Endodermal cell (in vitro differentiated cells): Measurements from ENCODE around the gene PLAGL2. TPM values are rescaled to one million over a fixed set of nuclear protein-coding genes. Genes with fewer than 3 reads are reported as not detected.

Source experiments
- DNase-seq: peaks from one replicate; pipeline ENCODE4 v3.0.0-alpha.2; 2017
- H3K27ac ChIP-seq: 2 replicates; pipeline ENCODE4 v1.5.1; 2013; ENCODE audit warnings: mild to moderate bottlenecking, low read depth, low read length, moderate library complexity
- H3K27me3 ChIP-seq: 2 replicates; pipeline ENCODE4 v1.6.1; 2013; ENCODE audit warnings: mild to moderate bottlenecking, low read length, moderate library complexity; ENCODE audit not compliant: insufficient read depth, control insufficient read depth, poor library complexity, severe bottlenecking
- H3K36me3 ChIP-seq: 2 replicates; pipeline ENCODE4 v1.7.0; 2013; ENCODE audit warnings: mild to moderate bottlenecking, low read length, moderate library complexity; ENCODE audit not compliant: control insufficient read depth, insufficient read depth
- H3K4me1 ChIP-seq: one replicate; pipeline ENCODE4 v1.7.0; 2013; ENCODE audit warnings: low read length; ENCODE audit not compliant: control insufficient read depth, insufficient read depth
- H3K4me3 ChIP-seq: 2 replicates; pipeline ENCODE4 v1.5.1; 2013; ENCODE audit warnings: mild to moderate bottlenecking, low read length, moderate library complexity
- H3K9ac ChIP-seq: 2 replicates; pipeline ENCODE4 v1.6.1; 2013; ENCODE audit warnings: mild to moderate bottlenecking, low read length, moderate library complexity; ENCODE audit not compliant: poor library complexity, severe bottlenecking; ENCODE audit errors: extremely low read depth
- H3K9me3 ChIP-seq: 2 replicates; pipeline ENCODE4 v1.6.1; 2013; ENCODE audit warnings: mild to moderate bottlenecking, low read length, moderate library complexity; ENCODE audit not compliant: control insufficient read depth
- H3K27ac Mint-ChIP-seq: 2 replicates; pipeline ENCODE4 v1.8.0; 2020; ENCODE audit warnings: mixed read lengths
- H3K27me3 Mint-ChIP-seq: 2 replicates; pipeline ENCODE4 v1.8.0; 2021; ENCODE audit warnings: mild to moderate bottlenecking, mixed read lengths; ENCODE audit not compliant: insufficient read depth
- H3K36me3 Mint-ChIP-seq: 2 replicates; pipeline ENCODE4 v1.8.0; 2020; ENCODE audit warnings: low read depth, mixed read lengths
- H3K4me1 Mint-ChIP-seq: 2 replicates; pipeline ENCODE4 v1.8.0; 2020; ENCODE audit warnings: mixed read lengths
- H3K4me3 Mint-ChIP-seq: 2 replicates; pipeline ENCODE4 v1.8.0; 2020; ENCODE audit warnings: mild to moderate bottlenecking, moderate library complexity, mixed read lengths
- H3K9me3 Mint-ChIP-seq: 2 replicates; pipeline ENCODE4 v1.8.0; 2020; ENCODE audit warnings: mild to moderate bottlenecking, mixed read lengths
- WGBS, 2 experiments: methylation state at CpG; one replicate each; pipeline versions ENCODE4 v1.1.5 to v1.1.7; 2013; ENCODE audit warnings: missing lambda C conversion rate in 2 of 2, mixed read lengths in 1 of 2; ENCODE audit not compliant: insufficient coverage in 1 of 2, insufficient read length in 1 of 2; 5-methylcytosine and 5-hydroxymethylcytosine counted together
- total RNA-seq, 2 donors: library from RNA; stranded (reverse); fragmentation: NEBNext Ultra II Directional in 1 of 2; extraction: Animal tissue kit (Norgen Biotek cat#: 25700) in 1 of 2; gene quantifications; 2 replicates in 1 of 2; 3 replicates in 1 of 2; pipeline ENCODE4 v1.2.1, GENCODE V29; 2021
- TF ChIP-seq, protein P1 (sequence below): fragments of 200-600 bp; sonication (generic); conservative IDR thresholded peaks from 2 replicates; pipeline ENCODE4 v1.5.0; 2021; ENCODE audit warnings: antibody characterized with exemption, mild to moderate bottlenecking

Gene PLAGL2
- total RNA-seq, 2 donors from 2014 or later, result 25.5 to 34.5 TPM

DNA sequence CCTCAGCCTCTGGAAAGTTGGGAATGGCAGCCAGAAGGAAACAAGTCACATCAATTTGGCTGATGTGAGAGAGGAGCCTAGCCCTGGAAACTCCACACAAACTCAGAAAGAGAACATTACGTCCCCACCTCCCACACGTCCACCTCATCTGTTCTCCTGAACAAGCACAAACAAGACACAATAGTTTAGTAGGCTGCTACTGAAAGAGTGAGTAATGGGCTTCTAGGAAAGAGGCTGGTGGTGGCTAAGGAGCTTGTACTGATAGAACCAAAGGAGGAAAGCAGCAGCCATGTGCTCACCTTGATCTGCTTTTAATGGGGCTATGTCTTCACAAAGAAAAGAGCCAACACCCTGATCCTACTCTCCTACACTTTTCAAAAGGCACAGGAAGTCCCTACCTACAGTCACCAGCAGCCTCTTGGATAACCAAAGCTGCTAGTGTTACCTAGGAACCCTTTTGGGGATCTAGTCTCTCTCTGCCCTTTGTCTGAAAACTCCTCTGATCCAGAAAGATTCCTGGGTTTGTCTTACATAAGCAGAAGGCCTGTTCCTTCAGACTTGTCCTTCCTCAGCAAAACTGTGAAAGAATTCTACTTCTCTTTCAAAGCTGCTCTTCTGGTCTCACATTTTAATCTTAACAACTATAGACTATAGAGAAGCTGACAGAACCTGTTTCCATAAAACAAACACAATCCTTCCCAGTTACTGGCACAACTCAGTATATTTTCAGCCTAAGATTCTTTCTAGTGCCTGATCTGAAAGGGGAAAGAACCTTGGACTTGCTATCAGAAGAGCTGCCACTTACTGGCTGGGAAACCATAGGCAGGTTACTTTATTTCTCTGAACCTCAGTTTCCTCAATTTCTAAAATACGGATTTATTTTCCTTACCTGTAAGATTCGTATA is 3.1 kb downstream of the PLAGL2 start:
- H3K4me3 ChIP-seq, result peak overlapping the region; percentile 93
- H3K4me1 Mint-ChIP-seq, result peaks cover 46% of the 10 kb centered on the region

DNA sequence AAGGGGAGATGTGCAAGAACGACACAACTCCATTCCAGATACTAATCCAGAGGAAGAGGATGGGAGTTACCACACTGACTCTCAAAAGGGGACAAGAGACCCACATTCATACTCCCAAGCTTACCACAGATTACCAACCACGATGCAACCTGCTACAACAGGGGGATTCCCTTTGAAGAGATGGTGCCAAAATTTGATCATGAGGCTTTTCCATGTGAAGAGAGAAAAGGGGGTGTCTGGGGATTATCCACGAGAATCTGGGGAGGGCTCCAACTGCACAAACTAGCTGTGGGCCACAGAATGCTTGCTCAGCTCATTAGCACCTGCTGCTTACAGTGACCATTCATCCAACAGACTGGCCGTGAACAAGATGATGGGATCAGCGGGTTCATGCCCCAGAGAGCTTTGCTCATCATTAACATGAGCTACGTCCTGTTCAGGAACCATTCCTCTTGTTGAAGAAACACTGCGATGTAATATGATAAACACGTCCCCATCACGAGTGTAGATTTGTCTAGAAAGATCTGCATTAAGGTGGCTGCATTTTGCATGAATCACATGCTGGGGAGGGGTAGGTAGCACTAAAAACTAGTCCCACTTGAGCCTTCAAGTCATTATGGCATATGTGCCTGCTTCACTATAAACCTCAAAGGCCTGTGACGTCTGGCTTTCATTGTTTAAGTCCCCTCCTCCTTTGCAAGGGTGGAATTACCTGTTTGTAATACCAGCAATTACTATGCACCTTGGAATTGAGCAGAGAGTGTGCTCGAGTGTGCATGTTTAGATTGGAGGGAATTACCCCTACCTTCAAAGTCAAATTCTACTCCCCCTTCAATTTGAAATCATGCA is 4.0 kb downstream of the PLAGL2 start:
- H3K4me1 ChIP-seq, result peaks cover 7% of the 10 kb centered on the region
- 88 to 90% methylated on average over 8 to 10 of the region's 11 CpGs for WGBS, 2 experiments
- no peak for DNase-seq
- no peaks in the 10 kb centered on the region for H3K9me3 Mint-ChIP-seq
- H3K4me3 ChIP-seq, result peak overlapping the region; percentile 93
- TF ChIP-seq, protein P1, sequence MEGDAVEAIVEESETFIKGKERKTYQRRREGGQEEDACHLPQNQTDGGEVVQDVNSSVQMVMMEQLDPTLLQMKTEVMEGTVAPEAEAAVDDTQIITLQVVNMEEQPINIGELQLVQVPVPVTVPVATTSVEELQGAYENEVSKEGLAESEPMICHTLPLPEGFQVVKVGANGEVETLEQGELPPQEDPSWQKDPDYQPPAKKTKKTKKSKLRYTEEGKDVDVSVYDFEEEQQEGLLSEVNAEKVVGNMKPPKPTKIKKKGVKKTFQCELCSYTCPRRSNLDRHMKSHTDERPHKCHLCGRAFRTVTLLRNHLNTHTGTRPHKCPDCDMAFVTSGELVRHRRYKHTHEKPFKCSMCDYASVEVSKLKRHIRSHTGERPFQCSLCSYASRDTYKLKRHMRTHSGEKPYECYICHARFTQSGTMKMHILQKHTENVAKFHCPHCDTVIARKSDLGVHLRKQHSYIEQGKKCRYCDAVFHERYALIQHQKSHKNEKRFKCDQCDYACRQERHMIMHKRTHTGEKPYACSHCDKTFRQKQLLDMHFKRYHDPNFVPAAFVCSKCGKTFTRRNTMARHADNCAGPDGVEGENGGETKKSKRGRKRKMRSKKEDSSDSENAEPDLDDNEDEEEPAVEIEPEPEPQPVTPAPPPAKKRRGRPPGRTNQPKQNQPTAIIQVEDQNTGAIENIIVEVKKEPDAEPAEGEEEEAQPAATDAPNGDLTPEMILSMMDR, result no peak
- H3K27ac Mint-ChIP-seq, result peak overlapping the region; percentile 19
- no peak overlapping the region for H3K4me3 Mint-ChIP-seq
- H3K36me3 Mint-ChIP-seq, result peaks cover 36% of the 10 kb centered on the region
- no peaks in the 10 kb centered on the region for H3K27me3 ChIP-seq
- H3K27me3 Mint-ChIP-seq, result no peaks in the 10 kb centered on the region
- H3K36me3 ChIP-seq, result peaks cover 41% of the 10 kb centered on the region
- H3K9ac ChIP-seq, result no peak overlapping the region
- H3K27ac ChIP-seq, result no peak overlapping the region
- peaks cover 46% of the 10 kb centered on the region for H3K4me1 Mint-ChIP-seq
- no peaks in the 10 kb centered on the region for H3K9me3 ChIP-seq

More for the DNA sequence above, 3.1 kb downstream of the PLAGL2 start:
- Mint-ChIP-seq H3K4me3 (no peak overlapping the region), H3K36me3 (peaks cover 27% of the 10 kb centered on the region), H3K27me3 (no peaks in the 10 kb centered on the region), H3K9me3 (no peaks in the 10 kb centered on the region), H3K27ac (peak overlapping the region; percentile 42)
- H3K4me1 ChIP-seq, result peaks cover 7% of the 10 kb centered on the region
- H3K9me3 ChIP-seq, result no peaks in the 10 kb centered on the region
- H3K36me3 ChIP-seq, result peaks cover 32% of the 10 kb centered on the region
- 78 to 100% methylated on average over 1 to 2 of the region's 4 CpGs for WGBS, 2 experiments
- H3K9ac ChIP-seq, result peak overlapping the region; percentile 8
- no peaks in the 10 kb centered on the region for H3K27me3 ChIP-seq
- no peak overlapping the region for H3K27ac ChIP-seq
- TF ChIP-seq, protein P1, result no peak
- no peak for DNase-seq

DNA sequence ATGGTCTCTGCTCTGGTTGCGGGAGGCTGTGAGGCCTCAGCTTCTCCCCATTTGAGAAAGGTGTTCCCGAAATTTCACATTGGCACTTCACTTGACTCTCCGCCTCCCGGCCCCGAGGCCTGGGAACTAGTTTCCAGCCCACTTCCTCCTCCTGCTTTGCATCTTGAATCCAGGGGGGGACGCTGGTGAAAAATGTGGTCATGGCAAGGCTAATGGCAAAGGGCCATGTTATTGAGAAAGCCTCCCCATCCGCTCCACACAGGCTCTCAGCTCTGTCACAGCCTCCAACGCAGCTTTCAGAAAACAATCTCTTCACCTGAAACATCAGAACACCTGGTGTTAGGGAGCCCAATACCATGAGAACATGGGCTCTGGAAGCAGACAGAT is 5.6 kb downstream of the PLAGL2 start:
- Histone ChIP-seq H3K36me3 (peaks cover 56% of the 10 kb centered on the region), H3K9ac (no peak overlapping the region), H3K4me1 (peaks cover 7% of the 10 kb centered on the region), H3K9me3 (no peaks in the 10 kb centered on the region), H3K27ac (no peak overlapping the region), H3K27me3 (no peaks in the 10 kb centered on the region), H3K4me3 (no peak overlapping the region)
- Mint-ChIP-seq H3K4me3 (no peak overlapping the region), H3K27me3 (no peaks in the 10 kb centered on the region), H3K27ac (no peak overlapping the region), H3K36me3 (peaks cover 50% of the 10 kb centered on the region), H3K4me1 (peaks cover 43% of the 10 kb centered on the region), H3K9me3 (no peaks in the 10 kb centered on the region)
- TF ChIP-seq, protein P1, result no peak
- DNase-seq, result no peak
- WGBS, 2 experiments, result 96 to 100% methylated on average over 3 to 8 of the region's 8 CpGs
